Stimulated activated effector memory CD8-positive, alpha-beta T cell treated with anti-CD3 and anti-CD28 coated beads, Interleukin-12 subunit alpha, Interleukin-12 subunit beta, amount 100 ng/mL, for 72 hours (primary cell): ENCODE data around the gene CHEK1.

ENCODE experiments used
- ATAC-seq: fragments of 150-1000 bp; cut with Tn5 transposase; 2 replicates; pipeline ENCODE4 v1.10.0; 2021
- DNase-seq, 2 donors: peaks; one replicate each; pipeline ENCODE4 v3.0.0; 2021 to 2022; ENCODE audit warnings: low spot score in 2 of 2
- H3K27ac Mint-ChIP-seq: one replicate; pipeline ENCODE4 v1.8.0; 2022; ENCODE audit warnings: mild to moderate bottlenecking, mixed read lengths
- H3K36me3 Mint-ChIP-seq: one replicate; pipeline ENCODE4 v1.8.0; 2022; ENCODE audit warnings: mild to moderate bottlenecking, mixed read lengths
- H3K4me1 Mint-ChIP-seq: one replicate; pipeline ENCODE4 v1.8.0; 2022; ENCODE audit warnings: mixed read lengths
- H3K4me3 Mint-ChIP-seq: one replicate; pipeline ENCODE4 v1.8.0; 2022; ENCODE audit warnings: mild to moderate bottlenecking, mixed read lengths
- H3K9me3 Mint-ChIP-seq: one replicate; pipeline ENCODE4 v1.8.0; 2022; ENCODE audit warnings: mixed read lengths

Gene CHEK1

GRCh38 chr11:125667151-125667550 lies 42.2 kb downstream of the CHEK1 start:
- Mint-ChIP-seq H3K4me3 (no peak overlapping the region), H3K27ac (no peak overlapping the region), H3K9me3 (peaks cover 3% of the 10 kb centered on the region), H3K36me3 (peaks cover 78% of the 10 kb centered on the region), H3K4me1 (no peaks in the 10 kb centered on the region)
- DNase-seq (no peak), ATAC-seq (no peak)

- ATAC-seq = no peak
- Mint-ChIP-seq H3K36me3 (peaks cover 51% of the 10 kb centered on the region), H3K4me3 (no peak overlapping the region), H3K9me3 (peaks cover 3% of the 10 kb centered on the region), H3K4me1 (no peaks in the 10 kb centered on the region), H3K27ac (no peak overlapping the region)
- DNase-seq = no peak
Observed at GRCh38 chr11:125670172-125670571, 45.2 kb downstream of the CHEK1 start.

DNA sequence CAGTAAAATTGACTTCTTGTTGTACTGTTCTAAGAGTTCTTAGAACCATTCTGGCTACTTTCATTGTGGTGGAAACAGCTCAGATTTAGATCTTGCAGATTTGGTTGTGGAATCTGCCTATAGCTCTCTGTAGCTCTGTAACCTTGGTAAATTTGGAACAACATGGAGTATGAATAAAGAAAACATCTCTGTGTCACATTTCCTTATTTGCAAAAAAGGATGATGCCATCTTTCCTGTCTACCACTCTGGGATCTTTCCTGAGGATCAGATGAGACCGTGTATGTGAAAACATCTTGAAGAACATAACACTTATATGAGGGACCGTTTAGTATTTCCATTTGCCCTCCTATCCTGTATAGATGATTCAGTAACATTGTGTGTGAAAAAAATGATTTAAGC lies 46.6 kb downstream of the CHEK1 start:
- peaks cover 44% of the 10 kb centered on the region for H3K36me3 Mint-ChIP-seq
- H3K27ac Mint-ChIP-seq = no peak overlapping the region
- DNase-seq (no peak), ATAC-seq (no peak)
- H3K9me3 Mint-ChIP-seq = peaks cover 3% of the 10 kb centered on the region
- H3K4me1 Mint-ChIP-seq = no peaks in the 10 kb centered on the region
- H3K4me3 Mint-ChIP-seq = no peak overlapping the region

DNA sequence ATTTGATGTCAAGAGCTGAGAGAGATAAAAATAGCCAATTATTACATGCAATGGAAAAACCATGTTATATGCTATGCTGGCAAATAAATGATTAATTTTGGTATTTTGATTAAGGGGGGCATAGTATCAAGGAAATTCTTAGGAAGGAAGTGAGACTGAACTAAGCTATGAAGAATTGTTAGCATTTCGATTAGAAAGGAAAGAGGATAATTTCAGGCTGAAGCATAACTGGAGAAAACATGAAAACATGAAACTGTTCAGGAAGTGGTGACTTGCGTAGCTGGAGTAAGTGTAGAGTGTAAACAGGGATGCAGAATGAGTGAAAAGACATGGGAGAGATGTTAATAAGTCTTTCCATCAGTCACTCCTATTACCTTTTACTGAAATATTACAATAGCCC lies 49.2 kb downstream of the CHEK1 start:
- no peak for ATAC-seq

DNA sequence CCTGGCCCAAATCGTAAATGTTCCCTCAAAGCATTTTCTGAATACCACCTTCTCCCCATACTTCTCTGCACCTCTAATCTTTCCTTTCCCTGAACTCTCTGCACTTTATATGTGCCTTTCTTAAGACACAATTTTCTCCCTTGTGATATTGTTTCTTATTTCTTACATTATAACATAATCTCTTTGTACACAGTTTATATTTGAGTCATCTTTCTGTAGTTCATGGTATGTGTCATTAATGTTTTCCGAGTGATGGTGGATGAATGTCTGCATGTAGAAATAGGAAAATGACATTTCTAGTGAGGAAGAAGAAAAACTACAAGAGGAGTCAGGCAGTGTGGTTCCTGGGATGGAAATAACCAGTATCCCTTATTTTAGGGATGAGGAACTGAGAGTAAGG lies 50.2 kb downstream of the CHEK1 start:
- H3K27ac Mint-ChIP-seq = no peak overlapping the region
- H3K9me3 Mint-ChIP-seq = no peaks in the 10 kb centered on the region
- ATAC-seq = no peak
- DNase-seq = no peak
- peaks cover 20% of the 10 kb centered on the region for H3K36me3 Mint-ChIP-seq
- no peaks in the 10 kb centered on the region for H3K4me1 Mint-ChIP-seq
- H3K4me3 Mint-ChIP-seq = no peak overlapping the region

More for the DNA sequence above, 49.2 kb downstream of the CHEK1 start:
- peaks cover 29% of the 10 kb centered on the region for H3K36me3 Mint-ChIP-seq
- H3K27ac Mint-ChIP-seq = no peak overlapping the region
- H3K4me3 Mint-ChIP-seq = no peak overlapping the region
- DNase-seq = no peak
- H3K4me1 Mint-ChIP-seq = no peaks in the 10 kb centered on the region
- no peaks in the 10 kb centered on the region for H3K9me3 Mint-ChIP-seq

DNA sequence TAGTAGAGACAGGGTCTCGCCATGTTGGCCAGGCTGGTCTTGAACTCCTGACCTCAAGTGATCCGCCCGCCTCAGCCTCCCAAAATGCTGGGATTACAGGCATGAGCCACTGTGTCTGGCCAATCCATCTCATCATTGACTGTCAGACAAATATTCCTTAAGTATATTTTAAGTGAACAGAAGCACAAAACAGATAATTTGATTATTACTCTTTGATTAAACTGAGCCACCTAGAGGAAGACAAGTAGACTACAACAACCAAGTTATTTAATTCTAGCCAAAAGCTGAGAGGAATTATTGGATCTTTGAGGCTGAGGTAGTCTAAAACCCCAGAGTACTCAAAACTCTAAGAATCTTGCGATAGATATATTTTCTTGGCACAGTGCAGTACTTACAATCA lies 54.4 kb downstream of the CHEK1 start:
- H3K36me3 Mint-ChIP-seq = peaks cover 11% of the 10 kb centered on the region
- ATAC-seq = no peak

GRCh38 chr11:125679837-125680236 lies 54.9 kb downstream of the CHEK1 start:
- Mint-ChIP-seq H3K4me3 (no peak overlapping the region), H3K9me3 (no peaks in the 10 kb centered on the region), H3K4me1 (no peaks in the 10 kb centered on the region), H3K27ac (no peak overlapping the region), H3K36me3 (peaks cover 11% of the 10 kb centered on the region)
- ATAC-seq (no peak), DNase-seq (no peak)

More for the DNA sequence above, 54.4 kb downstream of the CHEK1 start:
- Mint-ChIP-seq H3K4me1 (no peaks in the 10 kb centered on the region), H3K4me3 (no peak overlapping the region), H3K9me3 (no peaks in the 10 kb centered on the region), H3K27ac (no peak overlapping the region)
- no peak for DNase-seq

DNA sequence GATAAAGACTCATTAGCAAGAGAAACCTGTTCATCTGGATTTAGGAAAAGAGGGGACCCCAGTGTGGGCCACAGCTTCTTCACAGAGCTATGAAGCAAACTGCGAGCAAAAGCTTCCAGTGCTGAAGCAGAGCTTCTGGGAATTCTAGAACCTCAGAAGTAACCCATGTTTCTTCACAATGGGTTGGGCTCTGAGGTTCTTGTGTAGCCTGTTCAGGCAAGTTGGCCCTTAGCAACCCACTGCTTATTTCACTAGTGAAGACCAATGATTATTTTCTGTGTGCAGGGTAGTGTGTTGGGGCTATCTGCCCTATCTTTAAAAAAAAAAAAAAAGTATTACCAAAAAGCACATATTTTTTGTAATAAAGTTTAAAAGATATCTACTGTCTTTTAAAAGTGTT lies 55.8 kb downstream of the CHEK1 start, which contains the start of gene ACRV1:
TSS of gene ACRV1 (minus strand) at position 101 of the 400 bp plus-strand sequence. CDS start at position 34, 67 bp downstream.
- peaks cover 11% of the 10 kb centered on the region for H3K36me3 Mint-ChIP-seq
- no peaks in the 10 kb centered on the region for H3K9me3 Mint-ChIP-seq
- no peak within 1 kb of the TSS for H3K4me3 Mint-ChIP-seq
- no peak for DNase-seq
- no peaks in the 10 kb centered on the region for H3K4me1 Mint-ChIP-seq
- no peak within 1 kb of the TSS for H3K27ac Mint-ChIP-seq
- no peak for ATAC-seq

DNA sequence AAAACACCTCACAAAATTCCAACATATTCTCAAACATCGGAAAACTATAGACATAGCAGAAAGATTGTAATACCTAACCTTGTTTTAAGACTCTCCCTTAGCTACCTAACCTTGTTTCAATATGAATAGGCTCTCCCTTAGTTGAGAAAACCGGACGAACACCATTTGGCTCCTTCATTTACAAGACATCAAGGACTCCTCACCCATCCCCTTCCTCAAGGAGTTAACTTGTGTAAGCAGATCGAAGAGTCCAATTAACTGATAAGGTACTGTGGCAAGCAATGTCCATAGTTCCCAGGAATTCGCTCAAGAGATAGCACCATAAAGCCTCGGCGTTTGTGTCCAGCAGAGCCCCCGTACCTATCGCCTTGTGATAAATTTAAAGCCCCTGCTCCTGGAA lies 60.3 kb downstream of the CHEK1 start:
- Mint-ChIP-seq H3K9me3 (no peaks in the 10 kb centered on the region), H3K36me3 (no peaks in the 10 kb centered on the region), H3K4me1 (no peaks in the 10 kb centered on the region), H3K4me3 (no peak overlapping the region), H3K27ac (no peak overlapping the region)
- DNase-seq (no peak), ATAC-seq (no peak)

DNA sequence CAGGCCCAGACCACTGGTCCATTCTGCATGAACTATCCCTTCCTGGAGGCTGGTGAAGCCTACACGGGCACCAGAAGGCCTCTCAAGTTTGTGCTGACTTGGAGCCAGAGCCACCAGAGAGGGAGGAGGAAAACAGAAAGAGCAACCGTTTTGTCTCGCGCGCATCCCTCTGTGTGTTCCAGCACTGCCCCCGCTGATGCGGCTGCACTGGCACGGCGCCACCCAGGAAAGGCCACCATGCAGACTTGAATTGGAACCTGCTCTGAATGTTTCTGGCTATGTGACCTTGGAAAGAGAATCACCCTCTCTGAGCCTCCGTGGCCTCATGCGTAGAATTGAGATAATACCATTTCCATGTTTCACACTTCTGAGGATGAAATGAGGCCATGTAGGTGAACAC lies 63.1 kb downstream of the CHEK1 start:
- Mint-ChIP-seq H3K4me1 (no peaks in the 10 kb centered on the region), H3K36me3 (no peaks in the 10 kb centered on the region), H3K4me3 (no peak overlapping the region), H3K27ac (no peak overlapping the region), H3K9me3 (no peaks in the 10 kb centered on the region)
- ATAC-seq (no peak), DNase-seq (no peak)

GRCh38 chr11:125688632-125689031 lies 63.7 kb downstream of the CHEK1 start:
- Mint-ChIP-seq H3K36me3 (no peaks in the 10 kb centered on the region), H3K4me3 (no peak overlapping the region), H3K9me3 (no peaks in the 10 kb centered on the region), H3K4me1 (no peaks in the 10 kb centered on the region), H3K27ac (no peak overlapping the region)
- DNase-seq (no peak), ATAC-seq (no peak)

DNA sequence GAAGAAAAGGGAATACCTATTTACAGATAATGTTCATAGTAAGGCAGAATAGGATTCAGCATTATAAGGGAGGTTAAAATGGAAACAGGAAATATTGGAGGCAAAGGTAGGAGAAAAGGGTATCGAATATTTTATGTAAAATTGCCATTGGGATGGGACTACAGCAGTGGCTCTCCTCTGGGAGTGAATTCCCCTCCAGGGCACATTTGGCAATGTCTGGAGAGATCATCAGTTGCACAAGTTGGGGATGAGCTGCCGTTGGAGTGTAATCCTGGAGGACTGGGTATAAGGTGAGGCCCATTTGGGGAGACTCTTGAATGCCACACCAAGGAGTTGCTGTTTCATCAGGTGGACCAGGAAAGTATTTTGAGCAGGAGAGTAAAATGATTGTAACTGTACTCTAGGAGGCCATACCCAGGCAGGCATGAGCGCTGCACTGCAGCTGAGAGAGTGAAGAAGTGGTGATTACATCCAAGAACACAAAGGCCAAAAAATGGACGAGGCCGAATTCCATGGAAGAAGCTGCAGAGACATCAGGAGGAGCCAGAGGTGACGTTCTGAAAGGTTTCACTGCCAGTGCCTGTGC lies 64.4 kb downstream of the CHEK1 start:
- Mint-ChIP-seq H3K4me3 (no peak overlapping the region), H3K4me1 (no peaks in the 10 kb centered on the region), H3K9me3 (no peaks in the 10 kb centered on the region), H3K36me3 (no peaks in the 10 kb centered on the region), H3K27ac (no peak overlapping the region)
- ATAC-seq (no peak), DNase-seq (no peak)

GRCh38 chr11:125690006-125690405 lies 65.0 kb downstream of the CHEK1 start:
- DNase-seq = no peak
- no peaks in the 10 kb centered on the region for H3K36me3 Mint-ChIP-seq
- no peak overlapping the region for H3K27ac Mint-ChIP-seq
- ATAC-seq = no peak
- H3K9me3 Mint-ChIP-seq = no peaks in the 10 kb centered on the region
- no peaks in the 10 kb centered on the region for H3K4me1 Mint-ChIP-seq
- H3K4me3 Mint-ChIP-seq = no peak overlapping the region

- no peaks in the 10 kb centered on the region for H3K36me3 Mint-ChIP-seq
- H3K27ac Mint-ChIP-seq = no peak overlapping the region
- H3K9me3 Mint-ChIP-seq = no peaks in the 10 kb centered on the region
- no peaks in the 10 kb centered on the region for H3K4me1 Mint-ChIP-seq
- no peak for DNase-seq
- H3K4me3 Mint-ChIP-seq = no peak overlapping the region
- ATAC-seq = no peak
Observed at GRCh38 chr11:125692887-125693286, 67.9 kb downstream of the CHEK1 start.

DNA sequence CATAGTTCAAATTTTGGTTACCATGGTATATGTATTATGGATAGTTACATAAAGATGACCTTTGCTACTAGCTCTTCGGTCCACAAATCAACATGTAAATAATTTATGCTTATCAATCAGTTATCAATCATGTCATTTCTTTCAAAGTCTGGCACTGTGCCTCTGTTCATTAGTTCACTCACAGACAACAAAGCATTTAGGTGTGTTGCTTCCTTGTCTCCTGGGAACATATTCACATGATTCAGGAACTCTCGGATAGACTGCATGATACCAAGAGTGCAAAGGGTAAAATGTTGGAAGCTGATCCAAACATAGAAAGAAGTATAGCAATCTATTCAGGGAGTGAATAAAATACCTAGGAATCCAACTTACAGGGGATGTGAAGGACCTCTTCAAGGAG lies 70.0 kb downstream of the CHEK1 start:
- no peaks in the 10 kb centered on the region for H3K9me3 Mint-ChIP-seq
- ATAC-seq (no peak), DNase-seq (no peak)
- no peaks in the 10 kb centered on the region for H3K36me3 Mint-ChIP-seq
- H3K4me3 Mint-ChIP-seq = no peak overlapping the region
- no peak overlapping the region for H3K27ac Mint-ChIP-seq
- no peaks in the 10 kb centered on the region for H3K4me1 Mint-ChIP-seq

GRCh38 chr11:125701018-125701610 lies 76.2 kb downstream of the CHEK1 start:
- ATAC-seq (no peak), DNase-seq (no peak)
- Mint-ChIP-seq H3K4me1 (no peaks in the 10 kb centered on the region), H3K27ac (no peak overlapping the region), H3K4me3 (no peak overlapping the region), H3K36me3 (no peaks in the 10 kb centered on the region), H3K9me3 (no peaks in the 10 kb centered on the region)
